GM12878 (cell line): ENCODE measurements around the gene GUCY2D. TPM values are rescaled to one million over a fixed set of nuclear protein-coding genes. Genes with fewer than 3 reads are reported as not detected.

Source experiments
- ATAC-seq: fragments of 200-7000 bp; cut with Tn5 transposase; 3 replicates; pipeline ENCODE4 v1.9.1; 2020; ENCODE audit warnings: mild to moderate bottlenecking, moderate library complexity
- BruUV-seq: library from RNA; stranded (reverse); fragments of 400-500 nt; replicated peaks from 2 replicates; lab custom pipeline; 2021; lab: Mats Ljungman, UMichigan
- CTCF ChIA-PET: fragments of 300-600 bp; sonication (Branson Sonifier 250); formaldehyde crosslinking; extraction: SDS; loops from one replicate; lab custom pipeline; 2021; ENCODE audit warnings: inconsistent platforms; lab: Yijun Ruan, JAX
- POLR2A ChIA-PET: fragments of 350-600 bp; formaldehyde crosslinking; extraction: SDS; loops from one replicate; lab custom pipeline; 2021; ENCODE audit warnings: inconsistent platforms; lab: Charles Lee
- RAD21 ChIA-PET: fragments of 300-600 bp; sonication (Branson Sonifier 250); formaldehyde crosslinking; loops from one replicate; lab custom pipeline; 2023; ENCODE audit warnings: antibody characterized with exemption; ENCODE audit not compliant: unreplicated experiment; lab: Charles Lee
- SMC1A ChIA-PET: fragments of 300-600 bp; sonication (Branson Sonifier 250); formaldehyde crosslinking; loops from one replicate; lab custom pipeline; 2023; ENCODE audit not compliant: unreplicated experiment, uncharacterized antibody; lab: Charles Lee
- DNase-seq: peaks from one replicate; pipeline ENCODE4 v3.0.0-alpha.2; 2011; ENCODE audit warnings: low read depth, low spot score
- FAIRE-seq: peaks from 3 replicates; lab custom pipeline; 2011; peaks lifted over from hg19 to GRCh38; lab: Jason Lieb, UNC
- H2AFZ ChIP-seq: 2 replicates; pipeline ENCODE4 v1.6.0; 2011; ENCODE audit warnings: low read depth, low read length, control low read depth; ENCODE audit not compliant: control insufficient read depth
- H3K27ac ChIP-seq: 2 replicates; pipeline ENCODE4 v1.5.1; 2011; ENCODE audit warnings: control low read depth; ENCODE audit not compliant: control insufficient read depth, insufficient read depth
- H3K27me3 ChIP-seq, 2 experiments: replicated peaks in 1 of 2; 2 replicates each; pipeline versions ENCODE4 v1.6.0 to v1.6.1; 2011; ENCODE audit warnings: low read length in 1 of 2; ENCODE audit not compliant: control insufficient read depth in 2 of 2, insufficient read depth in 2 of 2
- H3K36me3 ChIP-seq, 2 experiments: 2 replicates each; pipeline ENCODE4 v1.5.1; 2011; ENCODE audit warnings: low read length in 1 of 2; ENCODE audit not compliant: control insufficient read depth in 2 of 2, insufficient read depth in 2 of 2
- H3K4me1 ChIP-seq: 2 replicates; pipeline ENCODE4 v1.6.1; 2011; ENCODE audit warnings: mild to moderate bottlenecking, low read length, moderate library complexity, mixed read lengths; ENCODE audit not compliant: control insufficient read depth, insufficient read depth
- H3K4me2 ChIP-seq: 2 replicates; pipeline ENCODE4 v1.6.0; 2011; ENCODE audit warnings: control low read depth; ENCODE audit not compliant: control insufficient read depth, insufficient read depth
- H3K4me3 ChIP-seq: fragments of 200-600 bp; sonication (generic); 2 replicates; pipeline ENCODE4 v1.5.1; 2016
- H3K79me2 ChIP-seq: 2 replicates; pipeline ENCODE4 v1.6.0; 2011; ENCODE audit warnings: low read length; ENCODE audit not compliant: control insufficient read depth, insufficient read depth
- H3K9ac ChIP-seq: 2 replicates; pipeline ENCODE4 v1.8.0; 2011; ENCODE audit warnings: low read length, control low read depth, mixed read lengths; ENCODE audit not compliant: control insufficient read depth, insufficient read depth
- H3K9me3 ChIP-seq: replicated peaks from 3 replicates; pipeline ENCODE4 v1.5.1; 2011; ENCODE audit warnings: mild to moderate bottlenecking, low read length; ENCODE audit not compliant: control insufficient read depth, insufficient read depth
- H4K20me1 ChIP-seq: 2 replicates; pipeline ENCODE4 v1.6.0; 2011; ENCODE audit not compliant: control insufficient read depth, insufficient read depth
- CTCF ChIP-seq, 3 experiments: IDR thresholded peaks in 2 of 3; conservative IDR thresholded peaks in 1 of 3; 2 replicates each; pipeline ENCODE4 v1.5.1; 2011; ENCODE audit warnings: low read depth in 3 of 3, low read length in 3 of 3, mild to moderate bottlenecking in 3 of 3, control low read depth in 2 of 3, moderate library complexity in 2 of 3, inconsistent platforms in 1 of 3, mixed read lengths in 1 of 3; ENCODE audit not compliant: control insufficient read depth in 2 of 3, insufficient read depth in 1 of 3; ENCODE audit errors: extremely low read depth in 1 of 3
- MEF2A ChIP-seq: IDR thresholded peaks from 2 replicates; pipeline ENCODE4 v1.6.1; 2011; ENCODE audit warnings: low read depth, mild to moderate bottlenecking, low read length, moderate library complexity; ENCODE audit not compliant: insufficient read depth
- MEF2B ChIP-seq: fragments of 450-650 bp; IDR thresholded peaks from 2 replicates; pipeline ENCODE4 v1.6.1; 2018; ENCODE audit warnings: mild to moderate bottlenecking, moderate library complexity; ENCODE audit not compliant: partially characterized antibody, poor library complexity, severe bottlenecking
- PBX3 ChIP-seq: IDR thresholded peaks from 2 replicates; pipeline ENCODE4 v1.6.1; 2011; ENCODE audit warnings: mild to moderate bottlenecking, low read depth, low read length, moderate library complexity; ENCODE audit not compliant: insufficient replicate concordance
- WGBS: methylation state at CpG from one replicate; pipeline ENCODE4 v1.1.6; 2016; ENCODE audit warnings: low lambda C conversion rate; ENCODE audit not compliant: insufficient replicate concordance, insufficient coverage; ENCODE audit errors: missing lambda C conversion rate; 5-methylcytosine and 5-hydroxymethylcytosine counted together
- in situ Hi-C: fragments of 300-500 bp; cut with MboI; formaldehyde crosslinking; loops from 9 replicates; pipeline ENCODE4 v1.14.3; 2018; ENCODE audit warnings: mixed read lengths
- intact Hi-C: fragments of 100-400 bp; cut with micrococcal nuclease; formaldehyde crosslinking; loops from one replicate; pipeline ENCODE4 v1.14.2; 2022; ENCODE audit not compliant: unreplicated experiment
- polyA plus RNA-seq, 11 experiments: library from polyadenylated mRNA; depleted of rRNA in 4 of 11; unstranded in 6 of 11; stranded (reverse) in 5 of 11; fragments of >200 nt; fragmentation: Nextera tagmentation in 4 of 11; fragmentation: Illumina TruSeq in 1 of 11; extraction: Ambion mirVana in 4 of 11; extraction: Trizol in 1 of 11; gene quantifications; 1 replicate in 1 of 11; 2 replicates in 10 of 11; pipeline versions ENCODE4 v1.2.1 to v1.2.3, GENCODE V29; 2011 to 2016; ENCODE audit warnings: inconsistent platforms in 2 of 11, missing spikeins in 2 of 11, low read depth in 1 of 11
- total RNA-seq, 4 experiments: library from RNA; depleted of rRNA in 3 of 4; stranded (reverse); fragments of >200 nt in 3 of 4; fragmentation: Illumina TruSeq in 1 of 4; extraction: Trizol in 1 of 4; gene quantifications; 2 replicates each; pipeline versions ENCODE4 v1.2.1 to v1.2.3, GENCODE V29; 2013 to 2021

Gene GUCY2D
- total and polyA plus RNA-seq, 10 of the 15 experiments (the other 5 are each of a cell fraction or from before 2014, with no cell fraction given) = not detected

GRCh38 chr17:7997186-7997585 is 5.2 kb upstream of the GUCY2D start:
- BruUV-seq = no TSS peak
- in situ Hi-C loops (no loop called here), intact Hi-C loops (no loop called here)
- Histone ChIP-seq H3K4me2 (0 out of 2 replicates have a peak overlapping the region, but pooled peaks have one; percentile 25), H3K4me1 (peaks cover 9% of the 10 kb centered on the region), H3K27ac (no peak overlapping the region), H3K4me3 (no peak overlapping the region), H3K9ac (no peak overlapping the region), H4K20me1 (no peaks in the 10 kb centered on the region), H3K79me2 (no peaks in the 10 kb centered on the region), H3K36me3 (no peaks in the 10 kb centered on the region), H3K27me3 (peaks cover under 1 to 2% of the 10 kb centered on the region in 2 experiments; a peak in 3 of 4 replicates), H2AFZ (peak overlapping the region; percentile 23; the same call in 1 of the 2 replicates), H3K9me3 (no peaks in the 10 kb centered on the region)
- peak; percentile 37 for TF ChIP-seq MEF2B
- TF ChIP-seq MEF2A = peak; percentile 73; the same call in 1 of the 2 replicates
- TF ChIP-seq CTCF (IDR thresholded peaks at IDR 0.05 in 2 of 3, conservative IDR thresholded peaks at IDR 0.05 in 1 of 3; ENCODE audit: control insufficient read depth in 2 of 3, extremely low read depth in 1 of 3, insufficient read depth in 1 of 3, low read depth in 3 of 3, low read length in 3 of 3) = peak in 2 of 3 experiments; percentile 21 to 41; a peak in 3 of 6 replicates
- no peak for TF ChIP-seq PBX3
- SMC1A ChIA-PET = interaction anchor here (0.9 to 1.5 kb wide), 8 partner anchors 12 to 83 kb away, joined by 3 to 4 read pairs (median 3); partner anchors contain the start of gene RNF227
- CTCF ChIA-PET = interaction anchor here (1.0 to 2.4 kb wide), 12 partner anchors 8 to 176 kb away, joined by 3 to 10 read pairs (median 5); no protein-coding TSS in a partner anchor
- POLR2A ChIA-PET = interaction anchor here (0.5 to 0.8 kb wide), 3 partner anchors 30 to 678 kb away, joined by 3 to 7 read pairs (median 6); no protein-coding TSS in a partner anchor
- RAD21 ChIA-PET = interaction anchor here (1.0 to 1.1 kb wide), 3 partner anchors 21 to 253 kb away, joined by 3 to 4 read pairs (median 4); no protein-coding TSS in a partner anchor
- WGBS = 0% methylated on average over 5 of the region's 5 CpGs
- ATAC-seq (peak; percentile 73), DNase-seq (no peak), FAIRE-seq (no peak)
